NCI-H2171 treated with DMSO at 0.1 percent for 48 hours (cell line): ENCODE measurements around the gene COPZ1.

Source experiments
- DNase-seq: peaks from one replicate; lab custom pipeline; 2025; lab: John Stamatoyannopoulos, UW

Gene COPZ1

GRCh38 chr12:54377797-54378515 is 53.0 kb downstream of the COPZ1 start:
- DNase-seq = no peak

- no peak for DNase-seq
Measured at GRCh38 chr12:54378796-54379397, 54.0 kb downstream of the COPZ1 start.

- DNase-seq = peak; percentile 64
Measured at GRCh38 chr12:54379398-54380201, 54.7 kb downstream of the COPZ1 start.

GRCh38 chr12:54381136-54381535 is 56.2 kb downstream of the COPZ1 start:
- DNase-seq = no peak

GRCh38 chr12:54383041-54383609 is 58.2 kb downstream of the COPZ1 start:
- no peak for DNase-seq

GRCh38 chr12:54384591-54385041 is 59.7 kb downstream of the COPZ1 start, which contains the start of gene ZNF385A:
Gene ZNF385A (minus strand): TSS chr12:54384733. CDS start chr12:54384514, 219 bp downstream.
- no peak for DNase-seq

- no peak for DNase-seq
Measured at GRCh38 chr12:54385251-54385914, 60.5 kb downstream of the COPZ1 start.

- no peak for DNase-seq
Measured at GRCh38 chr12:54386403-54387113, 61.6 kb downstream of the COPZ1 start.

GRCh38 chr12:54387114-54387467 is 62.2 kb downstream of the COPZ1 start:
- DNase-seq = no peak

GRCh38 chr12:54388237-54389133 is 63.6 kb downstream of the COPZ1 start:
- no peak for DNase-seq

GRCh38 chr12:54389134-54389508 is 64.2 kb downstream of the COPZ1 start:
- no peak for DNase-seq

- DNase-seq = peak; percentile 44
Measured at GRCh38 chr12:54389607-54390175, 64.8 kb downstream of the COPZ1 start.

GRCh38 chr12:54390176-54390667 is 65.3 kb downstream of the COPZ1 start:
- DNase-seq = peak; percentile 83

- peak; percentile 84 for DNase-seq
Measured at GRCh38 chr12:54390668-54391551, 66.0 kb downstream of the COPZ1 start.

- peak; percentile 98 for DNase-seq
Measured at GRCh38 chr12:54392485-54393206, 67.7 kb downstream of the COPZ1 start.

GRCh38 chr12:54393207-54393609 is 68.3 kb downstream of the COPZ1 start:
- peak; percentile 97 for DNase-seq

- peak; percentile 79 for DNase-seq
Measured at GRCh38 chr12:54393743-54394142, 68.8 kb downstream of the COPZ1 start.

- DNase-seq = peak; percentile 77
Measured at GRCh38 chr12:54394281-54394719, 69.4 kb downstream of the COPZ1 start.
